Brain microvascular endothelial cell (primary cell): Measurements from ENCODE around the gene TRA2B.

Source experiments
- DNase-seq: peaks from one replicate; pipeline ENCODE4 v3.0.0-alpha.2; 2020
- H3K27ac ChIP-seq: fragments of 250-450 bp; sonication (Bioruptor Pico); 2 replicates; pipeline ENCODE4 v1.5.1; 2020; ENCODE audit warnings: mild to moderate bottlenecking, moderate library complexity
- H3K27me3 ChIP-seq: fragments of 250-450 bp; sonication (Bioruptor Pico); replicated peaks from 2 replicates; pipeline ENCODE4 v1.5.1; 2020; ENCODE audit warnings: mild to moderate bottlenecking
- H3K36me3 ChIP-seq: fragments of 250-450 bp; sonication (Bioruptor Pico); replicated peaks from 2 replicates; pipeline ENCODE4 v1.5.1; 2020; ENCODE audit warnings: mild to moderate bottlenecking
- H3K4me3 ChIP-seq: 2 replicates; pipeline ENCODE4 v1.5.1; 2011; ENCODE audit warnings: low read depth, mild to moderate bottlenecking, control low read depth, low read length, moderate library complexity
- CTCF ChIP-seq: IDR thresholded peaks from 2 replicates; pipeline ENCODE4 v1.5.1; 2011; ENCODE audit warnings: low read depth, mild to moderate bottlenecking, moderate library complexity, low read length, control low read depth, inconsistent platforms; ENCODE audit errors: missing control alignments
- in situ Hi-C: cut with HindIII; loops from 2 replicates; pipeline ENCODE4 v1.10.0; 2017; ENCODE audit warnings: low sequenced_read_pairs, low pct_ligation_motif_present

Gene TRA2B

GRCh38 chr3:185924375-185924774 lies 13.4 kb downstream of the TRA2B start:
- no peak for DNase-seq
- no peak overlapping the region for H3K27ac ChIP-seq
- no peak overlapping the region for H3K4me3 ChIP-seq
- H3K27me3 ChIP-seq, result no peaks in the 10 kb centered on the region
- in situ Hi-C loops, result no loop called here
- peaks cover 68% of the 10 kb centered on the region for H3K36me3 ChIP-seq
- TF ChIP-seq CTCF, result no peak

GRCh38 chr3:185920184-185920583 lies 17.6 kb downstream of the TRA2B start:
- in situ Hi-C loops, result no loop called here
- Histone ChIP-seq H3K36me3 (peaks cover 96% of the 10 kb centered on the region), H3K4me3 (no peak overlapping the region), H3K27ac (no peak overlapping the region), H3K27me3 (no peaks in the 10 kb centered on the region)
- no peak for DNase-seq
- TF ChIP-seq CTCF, result no peak

GRCh38 chr3:185916042-185916833 lies 21.6 kb downstream of the TRA2B start:
- no peak overlapping the region for H3K27ac ChIP-seq
- no peak for TF ChIP-seq CTCF
- peaks cover 84% of the 10 kb centered on the region for H3K36me3 ChIP-seq
- no peak overlapping the region for H3K4me3 ChIP-seq
- no peaks in the 10 kb centered on the region for H3K27me3 ChIP-seq
- no peak for DNase-seq
- in situ Hi-C loops, result no loop called here

- TF ChIP-seq CTCF, result no peak
- no peak overlapping the region for H3K27ac ChIP-seq
- no peak overlapping the region for H3K4me3 ChIP-seq
- H3K27me3 ChIP-seq, result no peaks in the 10 kb centered on the region
- in situ Hi-C loops, result no loop called here
- peaks cover 78% of the 10 kb centered on the region for H3K36me3 ChIP-seq
- no peak for DNase-seq
Observed at GRCh38 chr3:185915642-185916041, 22.2 kb downstream of the TRA2B start.

- no peak overlapping the region for H3K4me3 ChIP-seq
- no peaks in the 10 kb centered on the region for H3K27me3 ChIP-seq
- TF ChIP-seq CTCF, result no peak
- DNase-seq, result no peak
- H3K27ac ChIP-seq, result no peak overlapping the region
- in situ Hi-C loops, result no loop called here
- H3K36me3 ChIP-seq, result peaks cover 74% of the 10 kb centered on the region
Observed at GRCh38 chr3:185914911-185915629, 22.7 kb downstream of the TRA2B start.
